ENCODE data around the gene NCKAP5.

- TF ChIP-seq, protein P1, sequence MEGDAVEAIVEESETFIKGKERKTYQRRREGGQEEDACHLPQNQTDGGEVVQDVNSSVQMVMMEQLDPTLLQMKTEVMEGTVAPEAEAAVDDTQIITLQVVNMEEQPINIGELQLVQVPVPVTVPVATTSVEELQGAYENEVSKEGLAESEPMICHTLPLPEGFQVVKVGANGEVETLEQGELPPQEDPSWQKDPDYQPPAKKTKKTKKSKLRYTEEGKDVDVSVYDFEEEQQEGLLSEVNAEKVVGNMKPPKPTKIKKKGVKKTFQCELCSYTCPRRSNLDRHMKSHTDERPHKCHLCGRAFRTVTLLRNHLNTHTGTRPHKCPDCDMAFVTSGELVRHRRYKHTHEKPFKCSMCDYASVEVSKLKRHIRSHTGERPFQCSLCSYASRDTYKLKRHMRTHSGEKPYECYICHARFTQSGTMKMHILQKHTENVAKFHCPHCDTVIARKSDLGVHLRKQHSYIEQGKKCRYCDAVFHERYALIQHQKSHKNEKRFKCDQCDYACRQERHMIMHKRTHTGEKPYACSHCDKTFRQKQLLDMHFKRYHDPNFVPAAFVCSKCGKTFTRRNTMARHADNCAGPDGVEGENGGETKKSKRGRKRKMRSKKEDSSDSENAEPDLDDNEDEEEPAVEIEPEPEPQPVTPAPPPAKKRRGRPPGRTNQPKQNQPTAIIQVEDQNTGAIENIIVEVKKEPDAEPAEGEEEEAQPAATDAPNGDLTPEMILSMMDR (IDR thresholded peaks at IDR 0.05; ENCODE audit: low read length): no peak
- no peak for TF ChIP-seq EZH2 (IDR thresholded peaks at IDR 0.05; ENCODE audit: borderline replicate concordance, low read length)
Observed at GRCh38 chr2:132915812-132916549, 652.3 kb downstream of the NCKAP5 start.
